Ishikawa (cell line): Measurements from ENCODE around the gene PLEKHA1.

Experiments used
- EP300 ChIP-seq: IDR thresholded peaks from 2 replicates; pipeline ENCODE4 v1.6.1; 2012; ENCODE audit warnings: borderline replicate concordance
- RAD21 ChIP-seq: IDR thresholded peaks from 2 replicates; pipeline ENCODE4 v1.6.1; 2012; ENCODE audit warnings: low read depth
- TAF1 ChIP-seq: IDR thresholded peaks from 2 replicates; pipeline ENCODE4 v1.6.1; 2012; ENCODE audit warnings: low read depth, mild to moderate bottlenecking
- YY1 ChIP-seq: IDR thresholded peaks from 2 replicates; pipeline ENCODE4 v1.6.1; 2012; ENCODE audit warnings: low read depth
- ZBTB7A ChIP-seq: IDR thresholded peaks from 2 replicates; pipeline ENCODE4 v1.6.1; 2012; ENCODE audit warnings: low read depth
- TF ChIP-seq, protein P1 (sequence below): IDR thresholded peaks from 2 replicates; pipeline ENCODE4 v1.6.1; 2012

DNA sequence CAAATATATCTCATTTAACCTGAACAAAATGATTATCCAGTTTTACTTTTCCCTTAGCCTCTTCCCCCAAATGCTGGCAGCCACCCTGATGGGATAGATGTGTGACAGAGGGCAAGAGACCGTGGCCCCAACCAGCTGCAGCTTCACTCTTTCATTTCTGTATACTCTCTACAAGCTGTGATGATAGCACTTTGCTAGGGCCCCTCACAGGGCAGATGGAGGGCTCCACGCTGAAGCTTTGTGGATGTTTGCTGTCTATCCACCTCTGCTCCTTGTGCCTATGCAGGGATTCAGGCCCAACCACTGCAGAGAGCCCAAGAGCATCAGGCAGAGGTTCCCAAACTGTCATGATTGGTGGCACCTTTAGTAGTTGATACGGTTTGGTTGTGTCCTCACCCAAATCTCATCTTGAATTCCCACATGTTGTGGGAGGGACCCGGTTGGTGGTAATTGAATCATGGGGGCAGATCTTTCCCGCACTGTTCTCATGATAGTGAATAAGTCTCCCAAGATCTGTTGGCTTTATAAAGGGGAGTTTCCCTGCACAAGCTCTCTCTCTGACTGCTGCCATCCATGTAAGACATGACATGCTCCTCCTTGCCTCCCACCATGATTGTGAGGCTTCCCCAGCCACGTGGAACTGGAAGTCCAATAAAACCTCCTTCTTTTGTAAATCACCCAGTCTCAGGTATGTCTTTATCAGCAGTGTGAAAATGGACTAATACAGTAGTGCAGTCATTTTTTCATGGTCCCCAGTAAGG is 107.0 kb downstream of the PLEKHA1 start:
- TF ChIP-seq, protein P1, sequence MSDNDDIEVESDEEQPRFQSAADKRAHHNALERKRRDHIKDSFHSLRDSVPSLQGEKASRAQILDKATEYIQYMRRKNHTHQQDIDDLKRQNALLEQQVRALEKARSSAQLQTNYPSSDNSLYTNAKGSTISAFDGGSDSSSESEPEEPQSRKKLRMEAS: no peak
- TF ChIP-seq RAD21 (no peak), TAF1 (no peak), ZBTB7A (no peak), EP300 (no peak), YY1 (no peak)
